NCI-H1417 (cell line): ENCODE measurements around the gene QSOX2.

Experiments used
- DNase-seq, 3 experiments: peaks; one replicate each; lab custom pipeline; 2025; lab: John Stamatoyannopoulos, UW

QSOX2 gene

DNA sequence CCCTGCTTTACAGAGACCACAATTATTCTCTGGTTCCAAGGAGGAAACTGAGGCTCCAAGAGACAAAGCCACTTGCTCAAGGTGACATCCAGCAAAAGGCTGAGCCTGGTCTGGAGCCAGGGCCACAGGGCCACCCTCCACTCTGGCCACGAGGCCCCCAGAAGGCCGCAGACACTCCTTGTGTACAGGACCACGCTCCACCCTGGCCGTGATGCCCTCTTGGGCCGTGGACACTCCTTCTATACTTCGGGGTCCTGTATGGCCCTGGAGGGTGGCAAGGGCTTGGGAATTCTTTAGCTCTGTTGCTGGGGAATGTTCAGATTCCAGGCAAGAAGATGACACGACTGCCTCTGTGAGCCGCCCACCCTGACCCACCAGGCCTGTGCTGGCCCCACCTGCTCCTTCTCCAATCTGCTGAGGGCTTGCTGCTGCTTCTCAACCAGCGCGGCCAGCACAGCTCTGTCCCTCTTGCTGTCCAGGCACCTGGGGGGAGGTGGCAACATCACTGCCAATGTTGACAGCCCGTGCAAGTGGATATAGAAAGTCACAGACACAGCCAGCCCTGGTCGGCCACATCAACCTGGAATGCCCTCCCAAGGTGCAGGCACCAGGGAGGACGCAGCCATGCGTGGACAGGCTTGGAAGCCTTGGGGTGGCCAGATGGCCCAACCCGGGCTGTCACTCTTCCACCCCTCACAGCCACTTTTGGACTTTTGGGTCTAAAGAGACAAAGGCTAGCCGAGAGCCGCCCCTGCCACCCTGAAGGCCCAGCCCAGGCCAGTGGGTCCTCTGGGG, 20.1 kb upstream of the QSOX2 start:
- no peak for DNase-seq

DNA sequence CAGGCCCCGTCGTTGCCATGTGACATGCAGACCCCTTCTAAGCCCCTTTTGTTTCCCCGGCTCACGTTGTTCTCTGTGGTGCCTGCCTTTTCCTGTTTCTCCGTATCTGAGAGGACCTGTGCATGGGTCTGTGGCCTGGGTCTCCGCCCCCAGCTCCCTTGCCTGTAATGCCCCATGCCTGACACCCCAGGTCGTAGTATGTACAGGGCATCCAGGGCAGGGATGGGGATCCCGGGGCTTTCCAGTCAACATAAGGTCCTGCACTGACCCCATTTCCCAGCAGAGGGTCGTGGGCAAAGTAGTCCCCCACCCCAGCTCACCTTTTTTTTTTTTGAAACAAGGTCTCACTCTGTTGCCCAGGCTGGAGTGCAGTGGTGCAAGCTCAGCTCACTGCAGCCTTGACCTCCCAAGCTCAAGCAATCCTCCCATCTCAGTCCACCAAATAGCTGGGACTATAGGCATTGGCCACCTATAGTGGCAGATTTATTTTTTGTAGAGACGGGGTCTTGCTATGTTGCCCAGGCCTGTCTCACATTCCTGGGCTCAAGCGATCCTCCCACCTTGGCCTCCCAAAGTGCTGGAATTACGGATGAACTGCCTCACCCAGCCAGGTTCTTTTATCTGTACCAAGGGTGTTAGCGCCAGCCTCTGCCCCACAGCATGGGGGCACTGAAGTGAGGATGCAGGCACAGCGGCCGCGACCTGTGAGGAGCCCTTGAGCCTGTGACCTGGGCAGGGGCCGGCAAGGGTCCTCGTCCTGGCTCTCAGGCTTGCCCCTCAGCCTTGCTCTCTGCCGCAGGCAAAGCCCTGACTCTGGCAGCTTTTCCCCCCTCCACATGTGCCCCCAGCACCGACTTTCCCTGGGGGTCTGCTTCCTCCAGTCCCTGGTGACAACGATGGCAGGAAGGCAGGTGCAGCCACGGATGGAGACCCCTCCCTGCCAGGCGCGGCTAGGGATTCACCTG, 19.1 kb upstream of the QSOX2 start:
- DNase-seq = no peak

DNA sequence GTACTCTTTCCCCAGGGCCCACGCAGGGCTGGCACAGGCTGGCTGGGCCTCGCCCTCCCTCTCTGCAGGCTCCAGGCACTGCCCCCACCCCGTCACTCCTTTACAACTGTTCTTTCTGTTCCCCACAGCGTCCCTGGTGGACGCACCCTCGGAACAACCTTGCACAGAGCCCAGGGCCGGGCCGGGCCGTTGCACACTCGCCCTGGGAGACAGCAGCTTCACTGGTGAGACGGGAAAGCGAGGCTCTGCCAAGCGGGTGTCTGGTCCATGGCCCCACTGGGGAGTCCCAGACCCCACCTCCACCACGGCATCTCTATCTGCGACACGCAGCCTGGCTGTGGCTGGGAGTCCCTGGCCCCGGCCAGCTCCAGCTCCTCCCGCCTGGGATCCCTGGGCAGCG, 18.4 kb upstream of the QSOX2 start:
- no peak for DNase-seq

DNA sequence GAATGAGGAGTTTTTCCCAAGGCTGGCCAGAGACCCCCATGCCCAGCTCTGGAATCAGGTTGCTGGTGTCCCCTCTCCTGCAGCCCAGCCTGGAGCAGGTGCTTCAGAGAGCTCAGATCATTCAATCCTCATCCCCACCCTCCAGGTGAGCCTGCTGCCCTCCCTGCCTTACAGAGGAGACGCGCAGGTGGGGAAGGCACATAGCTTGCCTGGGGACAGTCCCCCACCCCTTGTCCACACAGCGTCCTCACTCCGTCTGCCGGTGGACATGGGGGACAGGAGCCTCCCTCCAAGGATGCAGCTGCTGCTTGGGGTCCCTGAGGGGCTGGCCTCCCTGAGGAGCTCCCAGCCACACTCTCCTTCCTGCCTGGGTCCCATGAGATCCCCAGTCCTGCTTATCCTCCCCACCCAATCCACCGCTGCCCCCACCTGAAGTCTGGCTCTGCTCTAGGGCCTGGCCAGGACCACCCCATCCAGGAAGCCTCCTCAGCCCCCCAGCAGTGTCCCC, 17.1 kb upstream of the QSOX2 start:
- no peak for DNase-seq

DNA sequence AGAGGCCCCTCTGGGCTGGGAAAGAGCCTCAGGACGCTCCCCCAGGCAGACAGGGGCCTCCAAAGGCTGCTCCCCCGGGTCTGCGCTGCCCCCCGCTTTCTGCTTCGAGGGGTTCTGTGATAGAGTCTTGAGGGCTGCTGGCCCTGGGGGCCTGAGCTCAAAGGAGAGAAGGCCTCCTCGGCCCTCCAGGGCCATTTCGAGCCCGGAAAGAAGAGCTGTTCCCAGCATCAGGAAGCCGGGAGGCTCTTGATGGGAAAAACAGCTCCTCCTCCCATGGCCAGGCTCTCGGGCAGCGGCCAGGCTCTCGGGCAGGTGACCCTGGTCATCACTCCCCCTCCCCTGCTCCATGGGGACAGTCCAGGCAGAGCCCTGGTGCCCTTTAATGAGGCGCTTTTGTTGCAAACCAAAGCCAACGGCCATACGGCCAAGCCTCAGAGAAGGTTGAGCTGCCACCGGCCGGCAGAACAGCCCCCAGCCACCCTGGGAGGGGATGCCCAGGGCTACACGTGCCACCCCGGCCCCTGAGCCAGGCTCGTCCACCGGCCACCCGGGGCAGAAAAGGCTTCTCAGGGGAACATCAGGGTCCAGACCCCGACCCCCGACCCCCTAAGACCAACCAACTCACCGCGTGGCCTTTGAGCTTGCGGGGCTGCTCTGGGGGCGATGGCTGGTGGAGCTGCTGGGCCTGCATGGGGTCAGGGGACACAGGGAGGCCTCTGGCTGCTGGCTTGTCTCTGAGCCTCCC, 16.2 kb upstream of the QSOX2 start:
- DNase-seq = no peak

DNA sequence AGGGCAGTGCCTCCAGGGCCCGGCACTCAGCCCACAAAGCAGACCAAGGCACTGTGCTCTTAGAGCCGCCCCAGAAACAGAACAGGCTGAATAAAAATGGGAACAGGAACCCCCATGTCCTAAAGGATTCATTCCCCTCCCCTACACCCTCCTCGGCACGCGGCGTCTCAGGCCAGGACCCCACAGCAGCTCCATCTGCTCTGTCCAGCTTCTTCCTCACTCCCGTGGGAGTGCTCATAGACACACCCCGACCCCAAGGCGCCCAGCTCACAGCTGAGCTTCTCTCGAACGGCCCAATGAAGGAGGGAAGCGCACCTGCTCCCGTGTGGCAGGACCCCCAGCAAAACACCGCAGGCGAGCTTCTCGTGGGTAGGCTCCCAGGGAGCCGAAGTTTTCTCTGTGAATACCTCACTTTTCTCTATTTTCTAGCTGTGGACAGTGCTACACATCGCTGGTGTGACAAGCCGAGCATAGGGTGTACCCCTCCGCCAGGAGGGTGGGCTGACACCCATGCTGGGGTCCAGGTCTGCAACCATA, 15.4 kb upstream of the QSOX2 start:
- no peak for DNase-seq

DNA sequence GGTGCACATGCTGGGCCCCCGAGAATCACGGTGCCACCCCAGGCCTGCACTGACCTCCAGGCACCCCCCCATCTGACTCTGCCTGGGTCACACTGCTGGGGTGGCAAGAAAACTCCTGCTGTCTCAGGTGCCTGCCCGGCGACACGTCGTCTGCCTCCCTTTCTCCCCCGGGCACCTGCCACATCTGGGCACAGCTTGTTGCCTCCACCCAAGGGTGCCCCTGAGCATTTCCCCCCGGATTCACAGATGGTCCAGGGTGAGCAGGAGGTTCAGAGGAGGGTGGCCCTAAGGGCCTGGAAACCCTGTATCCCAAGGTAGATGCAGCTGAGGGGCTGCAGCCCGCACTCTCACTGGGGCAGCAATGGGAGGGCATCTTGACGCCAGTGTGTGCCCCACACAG, 14.9 kb upstream of the QSOX2 start:
- no peak for DNase-seq

DNA sequence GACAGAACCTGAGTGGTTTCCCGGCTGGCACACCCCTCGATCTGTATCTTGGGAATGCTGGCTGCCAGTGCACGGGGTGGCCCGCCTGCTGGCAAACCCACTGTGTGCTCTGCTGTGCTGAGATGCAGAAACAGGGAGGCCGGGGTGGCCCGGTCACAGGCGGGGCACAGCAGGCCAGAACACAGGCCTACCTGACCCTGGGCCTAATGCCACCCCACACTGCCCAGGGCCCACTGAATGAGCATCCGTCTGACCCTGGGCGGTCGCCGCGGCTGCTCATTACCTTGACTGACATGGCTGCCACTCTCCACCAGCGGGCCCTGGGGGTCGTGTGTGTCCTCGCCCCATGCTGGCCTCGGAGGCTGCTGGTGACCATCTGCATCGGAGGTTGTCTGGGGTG, 14.2 kb upstream of the QSOX2 start:
- DNase-seq = no peak

DNA sequence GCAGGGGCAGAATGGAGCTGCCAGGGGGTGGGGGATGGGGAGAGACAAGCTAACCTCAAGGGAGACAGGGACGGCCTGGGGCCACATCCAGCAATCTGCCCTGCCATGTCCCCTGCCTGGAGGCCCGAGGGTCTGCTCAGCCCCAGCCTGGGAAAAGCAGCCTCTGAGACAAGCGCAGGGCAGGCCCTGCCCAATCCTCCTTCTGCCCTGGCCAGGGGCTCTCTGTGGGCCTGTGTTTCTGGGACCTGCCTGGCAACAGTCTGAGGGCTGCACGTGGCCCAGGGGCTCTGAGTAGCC, 13.9 kb upstream of the QSOX2 start:
- DNase-seq = no peak

DNA sequence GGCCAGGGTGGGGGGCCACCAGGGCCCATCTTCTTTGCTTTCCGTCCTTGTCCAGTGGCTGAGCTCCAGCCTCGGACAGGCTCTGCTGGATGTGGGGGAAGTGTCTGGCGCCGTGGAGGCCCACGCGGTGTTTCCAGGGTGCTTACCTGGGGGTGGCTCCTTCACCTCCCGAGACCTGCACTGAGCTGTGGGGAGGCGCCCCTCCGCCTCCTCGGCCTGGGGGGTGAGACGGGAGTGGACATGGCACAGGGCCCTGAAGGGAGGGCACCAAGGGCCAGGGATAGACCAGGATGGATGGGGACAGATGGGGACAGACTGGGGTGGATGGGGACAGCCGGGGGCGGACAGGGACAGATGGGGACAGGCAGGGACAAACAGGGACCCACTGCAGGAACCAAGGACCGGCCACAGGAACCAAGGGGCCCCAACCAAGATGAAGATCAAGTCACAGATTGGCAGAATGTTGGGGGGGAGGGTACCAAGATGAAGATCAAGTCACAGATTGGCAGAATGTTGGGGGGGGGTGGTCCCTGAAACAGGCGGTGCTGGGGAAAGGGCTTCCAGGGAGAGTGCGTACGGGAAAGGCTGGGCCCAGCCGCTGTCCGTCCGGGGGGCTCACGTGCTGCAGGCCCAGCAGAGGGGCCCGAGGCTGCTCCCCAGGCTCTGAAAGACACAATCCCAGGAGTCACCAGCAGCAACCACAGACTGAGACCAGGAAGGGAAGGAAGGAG, 13.3 kb upstream of the QSOX2 start:
- no peak for DNase-seq

DNA sequence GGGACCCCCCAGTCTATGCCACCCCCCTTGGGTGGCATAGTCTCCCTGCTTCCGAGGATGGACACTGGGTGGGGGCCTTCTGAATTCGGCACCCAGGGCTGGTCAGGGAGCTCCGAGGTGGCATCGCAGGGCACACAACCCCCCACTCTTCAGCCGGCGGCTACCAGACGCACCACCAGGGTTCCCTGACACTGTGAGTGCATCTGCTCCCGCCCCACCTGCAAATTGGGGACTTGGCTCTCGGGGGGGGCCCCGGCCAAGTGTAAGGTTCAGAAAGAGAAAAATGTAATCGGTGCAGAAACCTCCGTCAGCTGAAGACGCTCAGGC, 12.7 kb upstream of the QSOX2 start:
- no peak for DNase-seq

DNA sequence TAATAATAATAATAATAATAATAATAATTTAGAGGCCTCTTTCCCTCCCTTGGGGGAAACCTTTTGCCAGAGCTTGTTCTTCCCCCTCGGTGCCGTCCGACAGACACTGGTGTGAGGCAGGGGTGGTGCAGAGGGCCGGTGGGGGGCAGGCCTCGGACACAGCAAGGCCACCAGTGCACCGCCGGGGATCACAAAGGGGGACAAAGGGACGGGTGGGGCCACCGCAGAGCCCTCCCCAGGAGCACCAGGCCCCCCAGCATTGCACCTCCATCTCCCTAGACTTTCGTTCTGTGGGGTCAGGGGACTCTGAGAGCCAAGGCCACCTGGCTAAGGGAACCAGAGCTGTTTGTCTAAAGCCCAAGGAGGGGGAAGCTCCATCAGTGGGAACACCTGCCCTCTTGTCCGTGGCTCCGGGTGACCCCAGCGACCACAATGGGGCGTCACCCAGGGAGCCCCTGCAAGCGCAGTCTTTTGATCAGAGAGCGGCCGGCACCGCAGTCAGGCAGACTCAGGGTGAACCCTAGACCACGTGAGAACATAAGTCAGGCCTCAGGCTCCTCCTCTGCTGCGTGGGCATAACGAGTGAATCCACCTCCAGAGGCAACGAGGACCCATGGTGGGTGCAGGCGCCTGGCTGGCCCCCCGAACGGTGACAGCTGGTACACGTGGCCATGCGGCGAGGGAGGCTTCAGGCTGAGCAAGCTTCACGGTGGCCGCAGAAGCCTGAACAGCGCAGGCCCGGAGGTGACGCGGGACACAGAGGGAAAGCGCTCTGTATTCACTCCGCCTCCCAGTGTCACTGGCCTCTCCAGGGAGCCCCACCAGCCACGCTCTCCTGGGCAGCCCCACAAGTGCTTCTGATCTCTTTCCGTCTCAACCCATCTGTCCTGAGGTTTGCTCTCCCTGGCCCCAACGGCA, 12.0 kb upstream of the QSOX2 start:
- no peak for DNase-seq

DNA sequence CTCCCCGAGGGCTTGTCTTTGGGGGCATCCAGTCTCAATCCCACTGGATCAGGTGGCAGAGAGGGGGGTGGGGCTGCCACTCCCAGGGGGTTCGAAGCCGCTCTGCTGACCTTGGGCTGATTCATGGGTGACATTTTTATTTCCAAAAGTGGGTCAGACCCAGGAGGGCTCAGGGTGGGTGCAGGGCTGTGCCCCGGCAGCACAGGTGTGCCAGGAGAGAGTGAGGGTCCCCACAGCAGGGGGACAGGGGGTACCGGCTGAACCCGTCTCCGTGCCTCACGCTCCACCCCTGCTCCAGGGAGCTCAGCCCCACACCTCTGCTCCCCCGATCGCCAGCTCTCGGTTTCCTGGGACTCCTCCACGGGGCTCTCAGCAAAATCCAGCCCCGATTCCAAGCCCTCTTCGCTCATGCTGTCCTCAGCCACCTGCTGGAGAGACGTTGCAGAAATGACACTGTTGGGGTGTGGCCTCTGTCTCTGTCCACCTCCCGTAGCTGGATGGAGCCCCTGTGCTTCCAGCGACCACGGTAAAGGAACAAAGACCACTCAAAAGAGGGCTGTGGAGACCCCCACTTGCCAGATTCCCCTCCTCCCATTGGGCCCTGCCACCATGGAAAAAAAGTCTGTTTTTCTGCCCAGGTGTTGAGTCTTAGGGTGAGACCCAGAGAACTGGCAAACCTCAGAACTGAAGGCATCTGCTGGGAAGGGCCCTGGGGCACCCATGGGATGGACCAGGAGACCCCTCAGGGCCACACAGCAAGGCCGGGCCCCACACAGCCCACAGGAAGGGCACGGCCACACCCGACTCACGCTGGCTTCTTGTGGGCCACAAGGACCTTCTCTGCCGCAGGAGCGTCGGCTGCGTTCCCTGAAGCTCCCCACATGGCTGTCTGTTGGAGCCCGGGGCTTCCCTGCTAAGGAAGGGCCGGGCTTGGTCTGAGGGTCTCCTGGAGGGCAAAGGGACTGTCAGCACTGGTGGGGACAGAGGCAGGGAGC, 10.6 kb upstream of the QSOX2 start:
- no peak for DNase-seq

DNA sequence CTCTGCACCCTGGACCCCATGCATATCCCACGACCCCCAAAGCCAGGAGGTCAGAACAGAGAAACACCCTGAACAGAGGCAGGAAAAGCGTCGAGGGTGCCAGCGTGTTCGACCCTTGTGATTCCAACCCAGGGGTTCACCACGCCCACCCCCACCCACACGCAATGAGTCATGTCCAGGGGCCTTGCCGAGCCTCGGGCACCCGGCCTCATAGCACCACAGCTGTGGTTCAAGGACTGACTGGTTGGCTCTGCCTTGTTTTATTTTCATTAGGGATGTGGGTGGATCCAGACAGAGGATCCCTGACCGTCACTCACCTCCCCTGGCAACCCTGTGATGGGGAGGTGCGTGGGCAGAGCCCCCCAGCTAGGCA, 9.5 kb upstream of the QSOX2 start:
- DNase-seq = no peak

DNA sequence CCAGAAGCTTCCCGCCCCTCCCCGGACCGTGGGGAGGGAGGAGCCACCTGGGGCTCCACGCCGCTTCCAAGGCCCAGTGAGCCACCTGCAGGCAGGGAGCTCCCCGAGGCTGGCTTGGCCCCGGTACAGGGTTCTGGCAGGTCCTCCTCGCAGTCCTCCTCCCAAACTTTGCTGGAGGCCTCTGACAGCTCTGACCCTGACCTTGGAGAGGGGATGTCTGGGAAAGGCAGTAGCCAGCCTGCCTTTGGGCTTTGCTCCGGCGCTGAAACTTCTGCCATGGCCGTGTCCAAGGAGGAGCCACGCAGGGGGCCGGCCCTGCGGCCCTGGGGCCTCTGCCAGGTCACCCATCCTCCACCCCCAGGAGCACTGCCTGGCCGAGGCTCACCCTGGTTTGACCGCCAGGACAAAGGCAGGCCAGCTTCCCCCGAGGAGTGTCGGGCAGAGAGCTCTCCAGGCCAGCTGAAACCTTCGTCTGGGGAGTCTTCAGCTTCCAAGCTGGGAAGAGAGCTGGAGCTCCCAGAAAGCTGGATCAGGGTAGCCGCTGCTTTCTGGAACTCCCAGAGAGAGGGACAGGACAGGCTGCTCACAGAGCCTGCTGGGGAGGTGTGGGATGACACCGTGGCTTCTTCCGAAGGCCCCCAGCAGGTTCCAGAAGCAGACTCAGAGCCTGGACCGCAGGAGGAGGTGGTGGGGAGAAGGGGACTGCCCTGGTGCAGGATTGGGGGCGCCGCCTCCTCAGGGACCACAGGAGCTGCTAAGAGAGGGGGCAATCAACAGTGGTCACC, 9.0 kb upstream of the QSOX2 start:
- DNase-seq = no peak

DNA sequence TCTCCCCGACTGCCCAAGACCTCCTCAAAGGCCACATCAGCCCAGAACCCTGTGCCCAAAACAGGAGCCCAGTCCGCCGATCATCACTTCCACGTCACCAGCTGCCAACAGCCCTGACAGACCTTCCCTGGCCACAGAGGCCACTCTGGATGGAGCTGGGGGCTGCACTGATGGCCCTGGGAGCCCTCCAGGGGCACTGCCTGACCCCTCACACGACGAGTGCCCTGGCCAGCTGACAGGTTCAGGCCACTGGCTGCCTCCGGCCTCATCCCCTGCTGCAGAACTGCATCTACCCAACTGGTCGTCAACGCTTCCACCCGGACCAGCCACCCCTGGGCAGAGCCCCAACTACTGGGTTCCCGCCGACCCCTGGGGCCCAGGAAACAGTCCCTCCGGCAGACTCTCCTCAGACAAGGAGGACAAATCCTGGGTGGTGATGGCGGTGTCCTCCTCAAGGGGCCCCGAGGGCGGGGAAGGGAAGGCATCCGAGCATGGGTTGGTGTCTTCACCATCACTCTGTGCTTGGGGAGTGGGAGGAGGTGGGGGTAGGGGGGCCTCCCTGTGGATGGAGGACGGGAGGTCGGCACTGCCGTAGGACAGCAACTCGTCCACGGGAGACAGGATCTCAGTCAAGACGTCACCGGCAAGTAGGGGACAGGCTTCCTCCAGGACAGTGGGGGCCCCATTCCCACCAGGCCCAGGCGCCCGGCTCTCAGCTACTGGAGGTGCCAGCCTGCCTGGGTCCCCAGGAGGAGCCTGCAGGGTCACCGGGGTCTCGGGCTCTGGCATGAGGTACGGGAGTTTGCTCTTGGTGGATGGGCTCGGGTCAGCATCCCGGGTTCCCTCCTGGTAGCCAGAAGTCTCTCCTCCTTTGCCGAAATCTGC, 7.9 kb upstream of the QSOX2 start:
- DNase-seq = no peak

DNA sequence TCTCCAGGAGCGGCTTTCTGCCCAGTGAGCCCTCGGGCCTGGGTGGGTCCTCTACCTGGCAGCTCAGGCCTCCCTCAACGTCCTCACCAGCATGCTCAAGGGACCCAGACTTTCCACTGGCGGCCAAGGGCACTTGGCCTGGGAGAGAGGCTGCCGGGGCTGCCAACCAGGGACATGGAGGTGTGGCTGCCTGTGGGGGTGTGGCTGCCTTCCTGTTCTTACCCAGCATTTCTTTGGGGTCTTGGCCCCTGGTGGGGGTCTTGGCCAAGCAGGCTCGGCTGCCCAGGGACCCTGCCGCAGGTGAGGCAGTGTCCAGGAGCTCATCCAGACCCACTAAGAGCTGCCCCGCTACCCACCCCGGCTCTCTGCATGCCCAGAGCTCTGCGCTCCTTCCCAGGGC, 7.2 kb upstream of the QSOX2 start:
- DNase-seq = no peak

DNA sequence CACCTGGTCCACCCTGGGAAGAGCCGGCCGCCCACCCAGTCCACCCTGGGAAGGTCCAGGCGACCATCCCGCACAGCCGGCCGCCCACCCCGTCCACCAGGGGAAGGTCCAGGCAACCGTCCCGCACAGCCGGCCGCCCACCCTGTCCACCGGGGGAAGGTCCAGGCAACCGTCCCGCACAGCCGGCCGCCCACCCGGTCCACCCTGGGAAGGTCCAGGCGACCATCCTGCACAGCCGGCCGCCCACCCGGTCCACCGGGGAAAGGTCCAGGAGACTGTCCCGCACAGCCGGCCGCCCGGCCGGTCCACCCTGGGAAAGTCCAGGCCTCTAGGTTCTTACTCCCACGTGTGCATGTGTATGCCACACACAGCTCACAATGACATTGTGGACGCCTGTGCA, 6.7 kb upstream of the QSOX2 start:
- DNase-seq = no peak
